KBM-7 (cell line): ENCODE measurements around the gene AR.
A peak's percentile ranks its signal among the peaks of the same experiment; 100 is the strongest.

Experiments used
- DNase-seq: peaks from one replicate; pipeline ENCODE4 v3.0.0-alpha.2; 2015
- in situ Hi-C: fragments of 300-500 bp; cut with MboI; formaldehyde crosslinking; loops from 2 replicates; pipeline ENCODE4 v1.14.3; 2020; ENCODE audit warnings: low sequenced_read_pairs, low pct_unique_long_range_greater_than_20kb, mixed read lengths

AR gene

DNA sequence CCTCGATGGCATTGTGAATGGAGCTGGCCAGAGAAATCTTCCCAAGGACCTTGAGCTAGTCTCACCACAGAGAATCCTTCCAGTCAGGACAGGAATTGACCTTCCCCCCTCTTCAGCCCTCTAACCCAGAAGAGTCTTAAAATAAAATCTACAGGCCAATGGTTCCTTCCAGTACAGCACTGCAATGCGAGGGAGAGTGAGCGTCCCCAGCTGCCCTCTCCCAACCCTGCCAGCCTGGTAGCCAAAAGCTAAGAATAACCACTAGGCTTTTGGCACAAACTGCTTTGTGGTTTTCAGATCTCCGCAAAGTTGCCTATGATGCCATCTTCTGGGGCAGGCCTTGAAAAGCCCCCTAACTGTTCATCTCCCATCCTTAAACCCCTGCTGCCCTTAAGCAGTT, 175.1 kb downstream of the AR start:
- in situ Hi-C loops, result no loop called here
- no peak for DNase-seq

GRCh38 chrX:67720344-67720743, 176.5 kb downstream of the AR start:
- peak; percentile 83 for DNase-seq
- in situ Hi-C loops, result no loop called here

DNA sequence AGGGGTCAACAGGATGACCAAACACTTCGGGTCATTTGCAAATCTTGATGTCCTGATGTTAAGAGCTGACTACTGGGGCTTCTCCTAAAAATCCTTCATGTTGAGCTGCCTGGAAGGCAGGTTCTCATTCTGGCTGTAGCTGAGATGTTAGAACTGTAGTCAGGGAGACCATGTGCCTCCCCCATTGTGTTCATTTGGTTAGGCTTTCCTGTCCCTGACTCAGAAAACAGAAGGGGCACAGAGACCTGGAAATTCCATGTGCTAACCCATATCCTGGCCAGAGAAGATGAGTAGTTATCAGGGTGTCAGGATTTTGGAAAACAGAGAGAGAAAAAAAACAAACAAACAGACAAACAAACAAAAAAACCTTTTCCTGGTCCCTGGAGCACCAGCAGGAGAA, 177.5 kb downstream of the AR start:
- DNase-seq, result no peak
- in situ Hi-C loops, result no loop called here

DNA sequence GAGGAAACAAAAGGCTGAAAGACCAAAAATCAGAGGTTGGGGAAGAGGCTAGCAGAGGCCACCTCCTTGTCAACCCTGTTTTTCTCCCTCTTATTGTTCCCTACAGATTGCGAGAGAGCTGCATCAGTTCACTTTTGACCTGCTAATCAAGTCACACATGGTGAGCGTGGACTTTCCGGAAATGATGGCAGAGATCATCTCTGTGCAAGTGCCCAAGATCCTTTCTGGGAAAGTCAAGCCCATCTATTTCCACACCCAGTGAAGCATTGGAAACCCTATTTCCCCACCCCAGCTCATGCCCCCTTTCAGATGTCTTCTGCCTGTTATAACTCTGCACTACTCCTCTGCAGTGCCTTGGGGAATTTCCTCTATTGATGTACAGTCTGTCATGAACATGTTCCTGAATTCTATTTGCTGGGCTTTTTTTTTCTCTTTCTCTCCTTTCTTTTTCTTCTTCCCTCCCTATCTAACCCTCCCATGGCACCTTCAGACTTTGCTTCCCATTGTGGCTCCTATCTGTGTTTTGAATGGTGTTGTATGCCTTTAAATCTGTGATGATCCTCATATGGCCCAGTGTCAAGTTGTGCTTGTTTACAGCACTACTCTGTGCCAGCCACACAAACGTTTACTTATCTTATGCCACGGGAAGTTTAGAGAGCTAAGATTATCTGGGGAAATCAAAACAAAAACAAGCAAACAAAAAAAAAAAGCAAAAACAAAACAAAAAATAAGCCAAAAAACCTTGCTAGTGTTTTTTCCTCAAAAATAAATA, 179.9 kb downstream of the AR start:
- in situ Hi-C loops, result no loop called here
- no peak for DNase-seq

GRCh38 chrX:67724359-67725110, 180.7 kb downstream of the AR start:
- in situ Hi-C loops, result no loop called here

GRCh38 chrX:67725471-67725870, 181.7 kb downstream of the AR start:
- in situ Hi-C loops, result no loop called here
- DNase-seq, result no peak

More at GRCh38 chrX:67724359-67725110, 180.7 kb downstream of the AR start:
- DNase-seq, result no peak

- DNase-seq, result peak; percentile 63
These were observed 182.2 kb downstream of the AR start for GRCh38 chrX:67726018-67726417.

GRCh38 chrX:67727576-67727975, 183.8 kb downstream of the AR start:
- no peak for DNase-seq
- in situ Hi-C loops, result no loop called here

More at GRCh38 chrX:67726018-67726417, 182.2 kb downstream of the AR start:
- in situ Hi-C loops, result no loop called here

- no peak for DNase-seq
- in situ Hi-C loops, result no loop called here
These were observed 186.5 kb downstream of the AR start for GRCh38 chrX:67730296-67730695.

- in situ Hi-C loops, result no loop called here
- no peak for DNase-seq
These were observed 187.2 kb downstream of the AR start for GRCh38 chrX:67731061-67731460.

- in situ Hi-C loops, result no loop called here
- DNase-seq, result peak; percentile 40
These were observed 189.0 kb downstream of the AR start for GRCh38 chrX:67732864-67733263.

GRCh38 chrX:67734111-67734753, 190.4 kb downstream of the AR start:
- DNase-seq, result peak; percentile 82
- in situ Hi-C loops, result no loop called here

DNA sequence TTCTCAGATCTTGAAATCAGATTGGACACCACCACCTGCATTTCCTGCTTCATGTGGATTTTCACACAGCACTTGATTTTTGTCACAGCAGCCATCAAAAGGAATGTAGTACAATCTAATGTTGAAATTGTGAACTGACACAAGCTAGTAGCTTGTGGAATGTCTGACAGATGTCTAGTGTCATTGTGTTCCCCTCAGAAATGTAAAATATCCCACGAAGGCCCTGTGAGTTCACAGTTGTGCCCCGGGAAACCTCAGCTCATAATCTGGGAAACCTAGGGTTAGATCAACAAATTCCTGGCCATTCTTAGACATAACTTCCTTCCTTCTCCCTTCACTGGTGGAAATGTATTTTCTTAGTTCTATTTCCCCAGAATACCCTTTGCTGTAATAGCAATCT, 205.7 kb downstream of the AR start:
- in situ Hi-C loops, result no loop called here
- no peak for DNase-seq

- no peak for DNase-seq
- in situ Hi-C loops, result no loop called here
These were observed 206.9 kb downstream of the AR start for GRCh38 chrX:67750694-67751093.

- no peak for DNase-seq
- in situ Hi-C loops, result no loop called here
These were observed 215.2 kb downstream of the AR start for GRCh38 chrX:67759018-67759417.

- in situ Hi-C loops, result no loop called here
These were observed 233.3 kb downstream of the AR start for GRCh38 chrX:67777148-67777547.

DNA sequence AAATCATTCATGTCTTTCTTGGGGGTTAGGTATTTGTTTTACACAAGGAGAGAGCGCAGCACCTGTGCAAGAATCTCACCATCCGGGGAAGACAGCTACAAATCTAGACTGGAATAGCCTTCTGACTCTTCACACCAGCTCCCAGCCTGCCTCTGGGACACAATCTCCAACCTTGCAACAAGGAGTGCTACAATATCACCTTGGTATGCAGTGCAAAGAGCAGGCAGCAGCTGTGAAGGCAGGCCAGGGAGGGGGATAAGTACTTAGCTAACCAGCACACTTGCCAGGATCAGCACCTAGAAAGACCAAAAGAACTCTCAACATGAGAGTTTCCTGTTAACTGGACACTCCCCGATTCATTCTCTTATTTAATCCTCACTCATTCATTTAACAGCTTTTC, 235.3 kb downstream of the AR start:
- no peak for DNase-seq
- in situ Hi-C loops, result no loop called here

More at GRCh38 chrX:67777148-67777547, 233.3 kb downstream of the AR start:
- DNase-seq, result peak; percentile 62
